Fibroblast of skin of left biceps (primary cell): ENCODE results near the gene TSPAN9.

Experiments used
- DNase-seq, 2 experiments: peaks; one replicate each; pipeline ENCODE4 v3.0.0-alpha.2; 2013; ENCODE audit warnings: low read depth in 2 of 2

Gene TSPAN9

GRCh38 chr12:3187846-3188770, 110.9 kb downstream of the TSPAN9 start:
- no peak for DNase-seq

- no peak for DNase-seq
Observed at GRCh38 chr12:3189282-3189681, 112.1 kb downstream of the TSPAN9 start.

GRCh38 chr12:3190101-3190500, 112.9 kb downstream of the TSPAN9 start:
- DNase-seq = no peak

GRCh38 chr12:3191450-3191849, 114.3 kb downstream of the TSPAN9 start:
- no peak for DNase-seq

- no peak for DNase-seq
Observed at GRCh38 chr12:3192221-3192620, 115.0 kb downstream of the TSPAN9 start.

GRCh38 chr12:3193131-3193530, 116.0 kb downstream of the TSPAN9 start:
- no peak for DNase-seq

GRCh38 chr12:3193755-3194154, 116.6 kb downstream of the TSPAN9 start:
- DNase-seq = no peak

- DNase-seq = no peak
Observed at GRCh38 chr12:3195337-3195736, 118.2 kb downstream of the TSPAN9 start.

- no peak for DNase-seq
Observed at GRCh38 chr12:3195859-3196483, 118.8 kb downstream of the TSPAN9 start.

- DNase-seq = no peak
Observed at GRCh38 chr12:3196488-3196887, 119.3 kb downstream of the TSPAN9 start.

- no peak for DNase-seq
Observed at GRCh38 chr12:3197131-3197818, 120.1 kb downstream of the TSPAN9 start.

- no peak for DNase-seq
Observed at GRCh38 chr12:3199551-3200031, 122.4 kb downstream of the TSPAN9 start.

- DNase-seq = no peak
Observed at GRCh38 chr12:3200032-3200617, 122.9 kb downstream of the TSPAN9 start.

- DNase-seq = no peak
Observed at GRCh38 chr12:3200814-3201233, 123.6 kb downstream of the TSPAN9 start.

- no peak for DNase-seq
Observed at GRCh38 chr12:3201339-3202051, 124.3 kb downstream of the TSPAN9 start.

- no peak for DNase-seq
Observed at GRCh38 chr12:3202096-3202495, 124.9 kb downstream of the TSPAN9 start.

GRCh38 chr12:3202734-3203446, 125.7 kb downstream of the TSPAN9 start:
- no peak for DNase-seq

- DNase-seq = no peak
Observed at GRCh38 chr12:3203713-3204112, 126.5 kb downstream of the TSPAN9 start.

- DNase-seq = no peak
Observed at GRCh38 chr12:3204143-3204542, 127.0 kb downstream of the TSPAN9 start.

GRCh38 chr12:3204730-3205531, 127.8 kb downstream of the TSPAN9 start:
- no peak for DNase-seq
